GM21390 (cell line): ENCODE measurements around the gene CLPSL2.

Experiments used
- ATAC-seq: cut with Tn5 transposase; IDR thresholded peaks from one replicate; pipeline ENCODE4 v1.9.1; 2021; ENCODE audit not compliant: unreplicated experiment

The CLPSL2 gene

DNA sequence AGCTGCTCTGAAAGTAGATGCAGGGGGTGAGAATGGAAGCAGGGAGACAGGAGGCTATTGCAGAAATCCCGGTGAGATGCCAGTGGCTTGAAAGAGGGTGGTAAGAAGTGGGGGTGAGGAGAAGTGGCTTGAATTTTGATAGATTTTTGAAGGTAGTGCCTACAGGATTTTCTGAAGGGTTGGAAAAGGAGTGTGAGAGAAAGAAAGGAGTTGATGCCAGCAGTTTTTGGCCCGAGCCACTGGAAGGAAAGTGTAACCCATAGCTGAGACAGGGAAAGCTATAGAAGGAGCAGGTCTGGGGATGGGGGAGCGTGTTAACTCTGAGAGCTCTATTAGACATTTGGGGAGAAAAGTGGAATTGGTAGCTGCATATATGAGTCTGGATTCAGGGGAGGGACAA lies 29.9 kb upstream of the CLPSL2 start:
- ATAC-seq = no peak

DNA sequence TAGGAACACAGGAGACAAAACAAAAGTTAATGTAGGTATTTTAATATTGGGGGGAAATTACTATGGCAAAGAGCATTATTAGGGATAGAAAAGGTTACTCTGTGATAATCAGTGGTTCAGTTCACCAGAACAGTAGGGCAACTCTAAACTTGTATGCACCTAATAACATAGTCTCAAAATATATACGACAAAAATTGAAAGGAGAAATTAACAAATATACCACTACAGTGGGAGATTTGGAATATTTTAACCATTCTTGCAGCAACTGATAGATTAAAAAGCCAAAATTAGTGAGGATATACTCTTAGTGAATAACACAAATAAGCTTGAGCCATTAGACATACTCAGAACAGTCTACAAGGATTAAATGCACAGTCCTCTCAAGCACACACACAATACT lies 28.5 kb upstream of the CLPSL2 start:
- no peak for ATAC-seq

DNA sequence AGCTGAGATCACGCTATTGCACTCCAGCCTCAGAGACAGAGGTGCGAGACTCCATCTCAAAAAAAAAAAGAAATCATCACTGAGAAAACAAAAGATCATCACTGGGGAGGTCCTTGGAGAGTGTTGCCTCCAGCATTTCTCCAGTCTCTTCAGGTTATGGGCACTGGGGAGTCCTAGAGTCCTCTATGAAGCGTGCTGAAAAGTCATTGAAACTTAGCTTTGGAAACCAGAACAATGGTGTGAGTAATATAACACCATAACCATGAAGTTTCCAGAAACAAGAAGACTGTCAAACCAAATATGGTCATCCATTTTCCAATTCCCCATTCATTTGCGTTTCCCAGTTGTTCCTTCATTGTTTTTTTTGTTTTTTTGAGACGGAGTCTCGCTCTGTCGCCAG lies 25.8 kb upstream of the CLPSL2 start:
- no peak for ATAC-seq

DNA sequence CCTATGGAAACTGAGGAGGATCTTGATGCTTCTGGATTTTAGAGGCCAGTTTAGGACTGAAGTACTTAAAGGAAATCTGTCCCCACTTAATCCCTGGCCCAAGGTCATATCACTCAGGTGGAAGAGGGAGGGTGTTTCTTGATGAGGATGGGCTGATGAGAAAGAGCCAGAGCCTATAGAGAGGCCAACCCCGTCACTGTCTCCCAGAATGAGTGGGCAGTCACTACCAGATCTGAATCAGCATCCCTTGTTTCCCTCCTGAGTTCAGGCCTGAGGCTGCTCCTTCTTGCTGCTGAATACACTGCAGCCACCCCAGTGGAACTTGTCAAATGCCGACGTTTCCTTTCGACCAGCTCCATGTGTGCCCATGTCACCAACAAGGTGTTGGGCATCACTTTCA lies 24.8 kb upstream of the CLPSL2 start:
- ATAC-seq = no peak

DNA sequence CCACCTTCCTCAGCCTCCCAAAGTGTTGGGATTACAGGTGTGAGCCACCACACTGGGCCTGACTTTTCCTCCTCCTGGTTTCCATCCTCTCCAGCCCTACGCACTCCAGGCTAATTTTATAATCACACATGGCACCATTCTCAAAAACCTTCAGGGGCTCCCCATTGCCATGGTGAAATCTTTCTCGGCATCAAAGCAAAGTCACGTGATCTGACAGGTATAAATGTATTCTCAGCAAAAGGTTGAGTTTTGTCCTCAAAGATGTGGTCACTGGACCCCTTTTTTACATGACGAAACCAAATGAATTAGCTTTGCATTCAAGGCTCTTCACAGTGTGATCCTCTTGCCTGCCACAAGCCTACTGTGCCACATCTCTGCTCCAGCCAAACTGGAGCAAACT lies 24.1 kb upstream of the CLPSL2 start:
- no peak for ATAC-seq

DNA sequence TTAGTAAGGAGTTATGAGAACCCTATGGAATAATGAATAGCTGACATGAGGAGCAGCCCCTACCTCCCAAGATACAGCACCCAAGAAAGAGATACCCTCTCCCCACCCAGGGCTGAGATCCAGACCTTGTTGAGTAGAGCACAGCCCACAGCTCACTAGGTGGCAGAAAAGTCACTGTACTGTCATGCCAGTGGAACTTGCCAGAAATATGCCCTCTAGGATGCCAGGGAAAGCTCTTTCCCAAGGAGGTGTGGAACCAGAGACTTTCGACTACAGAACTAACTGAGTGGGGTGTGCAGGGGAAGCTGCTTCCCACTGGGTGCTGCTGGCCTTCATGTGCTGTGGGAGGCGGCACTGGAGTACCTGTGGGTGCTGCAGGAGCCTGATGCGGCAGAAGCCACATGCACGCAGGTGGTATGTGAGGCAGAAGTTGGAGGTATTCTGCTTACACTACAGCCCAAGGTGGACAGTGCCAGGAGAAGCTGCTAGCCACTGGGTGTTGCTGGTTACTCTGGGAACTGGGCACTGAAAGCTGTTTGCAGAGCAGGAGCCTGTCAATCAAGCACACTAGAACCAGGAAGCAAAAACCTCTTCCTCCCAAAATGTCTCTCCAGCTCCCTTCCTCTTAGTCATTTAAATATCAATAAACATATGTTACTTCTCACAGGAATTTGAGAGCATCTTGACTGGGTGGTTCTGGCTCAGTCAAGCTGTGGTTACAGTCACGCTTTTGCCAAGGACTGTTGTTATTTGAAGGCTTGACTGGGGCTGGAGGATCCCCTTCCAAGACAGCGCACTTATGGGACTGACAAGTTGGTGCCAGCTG lies 21.7 kb upstream of the CLPSL2 start:
- no peak for ATAC-seq

DNA sequence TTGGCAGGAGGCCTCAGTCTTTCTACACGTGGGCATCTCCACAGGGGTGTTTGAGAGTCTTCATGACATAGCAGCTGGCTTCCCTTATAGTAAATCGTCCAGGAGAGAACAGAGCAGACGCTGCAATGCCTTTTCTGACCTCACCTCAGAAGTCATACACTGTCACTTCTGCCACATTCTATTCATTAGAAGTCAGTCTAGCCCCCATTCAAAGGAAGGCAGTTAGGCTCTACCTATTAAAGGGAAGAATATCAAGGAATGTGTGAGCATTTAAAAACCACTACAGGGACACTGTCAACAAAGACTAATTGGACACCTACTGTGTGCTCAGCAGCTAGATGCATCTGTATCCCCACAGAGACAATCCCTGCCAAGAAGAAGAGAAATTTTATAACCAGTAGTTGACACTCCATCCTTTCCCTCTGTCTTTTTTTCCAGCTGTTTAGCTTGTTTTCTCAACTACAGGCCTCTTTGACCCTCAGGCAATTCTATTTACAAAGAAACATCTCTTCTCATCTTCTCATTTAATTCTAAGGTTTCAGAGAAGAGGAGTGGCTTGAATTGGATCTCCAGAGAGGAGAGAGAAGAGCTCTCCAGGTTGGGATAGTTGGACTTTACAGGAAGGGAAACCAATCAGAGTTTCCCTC lies 21.0 kb upstream of the CLPSL2 start:
- ATAC-seq = no peak

DNA sequence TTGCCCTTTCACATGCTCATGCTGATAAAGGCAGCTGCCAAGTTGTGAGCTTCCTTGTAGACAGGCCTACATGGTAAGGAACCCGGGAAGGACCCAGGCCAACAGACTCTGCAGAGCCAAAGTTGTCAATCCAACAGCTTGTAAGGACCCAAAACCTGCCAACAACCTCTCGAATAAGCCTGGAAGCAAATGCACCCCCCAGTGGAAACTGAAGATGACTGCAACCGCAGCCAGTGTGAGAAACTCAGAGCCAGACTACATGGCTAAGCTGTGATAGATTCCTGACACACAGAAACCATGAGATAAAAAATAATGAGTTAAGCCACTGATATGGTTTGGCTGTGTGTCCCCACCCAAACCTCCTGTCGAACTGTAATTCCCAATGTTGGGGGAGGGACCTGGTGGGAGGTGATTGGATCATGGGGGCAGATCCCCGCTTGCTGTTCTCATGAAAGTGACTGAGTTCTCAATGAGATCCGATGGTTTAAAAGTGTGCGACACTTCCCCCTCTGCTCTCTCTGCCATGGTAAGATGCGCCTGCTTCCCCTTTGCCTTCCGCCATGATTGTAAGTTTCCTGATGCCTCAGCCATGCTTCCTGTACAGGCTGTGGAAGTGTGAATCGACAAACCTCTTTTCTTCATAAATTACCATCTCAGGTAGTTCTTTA lies 18.8 kb upstream of the CLPSL2 start:
- ATAC-seq = no peak

DNA sequence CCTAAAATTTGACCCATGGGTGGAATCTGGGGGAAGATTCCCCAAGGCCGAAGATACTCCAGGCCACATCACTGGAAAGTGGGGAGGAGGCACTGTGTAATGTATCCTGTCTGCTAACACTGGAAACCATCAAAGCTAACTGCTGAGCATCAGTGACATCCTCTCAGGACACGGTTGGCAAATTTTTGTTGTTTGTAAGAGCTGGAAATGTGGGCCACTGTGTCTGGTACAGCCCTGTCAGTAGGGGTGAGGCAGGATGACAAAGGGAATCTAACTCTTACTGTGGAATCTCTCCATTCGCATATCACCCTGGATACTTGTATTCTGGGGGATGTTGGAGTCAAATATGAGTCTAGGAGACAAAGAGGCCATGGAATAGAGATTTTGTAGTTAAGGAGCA lies 17.0 kb upstream of the CLPSL2 start:
- ATAC-seq = no peak

DNA sequence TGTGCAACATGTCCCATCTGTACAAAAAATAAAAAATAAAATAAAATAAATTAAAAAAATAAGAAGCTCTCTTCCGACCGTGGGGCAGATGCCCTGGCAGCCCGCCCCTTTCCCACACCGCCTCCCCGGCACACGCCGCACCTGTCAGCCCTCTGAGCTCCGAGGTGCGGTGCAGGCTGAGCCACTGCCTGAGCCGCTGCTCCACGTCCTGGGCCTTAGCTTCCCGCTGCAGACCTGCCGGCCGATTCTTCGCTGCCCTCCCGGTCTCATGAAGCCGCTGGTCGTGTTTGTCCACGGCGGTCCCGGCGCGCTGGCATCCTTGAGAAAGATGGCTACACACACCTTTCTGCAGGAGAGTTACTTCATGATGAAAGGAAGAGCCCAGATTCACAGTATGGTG lies 10.7 kb upstream of the CLPSL2 start:
- ATAC-seq = no peak

DNA sequence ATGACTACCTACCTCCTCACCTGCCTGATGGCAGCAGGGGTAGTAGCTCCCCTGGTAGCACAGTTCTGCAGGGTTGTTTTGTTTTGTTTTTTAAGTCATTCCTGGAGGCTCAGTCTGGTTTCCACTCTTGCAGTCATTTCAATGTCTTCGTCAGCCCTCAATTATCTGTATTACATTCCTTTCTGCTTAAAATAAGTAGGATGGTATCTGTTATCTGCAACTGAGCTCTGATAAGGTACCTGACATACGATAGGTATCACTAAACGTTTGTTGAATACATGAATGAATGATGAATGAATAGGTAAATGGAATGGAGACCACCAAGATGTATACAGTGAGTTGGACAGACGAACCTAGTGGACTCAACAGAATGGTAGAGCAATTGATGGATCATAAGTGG lies 7.2 kb upstream of the CLPSL2 start:
- no peak for ATAC-seq

DNA sequence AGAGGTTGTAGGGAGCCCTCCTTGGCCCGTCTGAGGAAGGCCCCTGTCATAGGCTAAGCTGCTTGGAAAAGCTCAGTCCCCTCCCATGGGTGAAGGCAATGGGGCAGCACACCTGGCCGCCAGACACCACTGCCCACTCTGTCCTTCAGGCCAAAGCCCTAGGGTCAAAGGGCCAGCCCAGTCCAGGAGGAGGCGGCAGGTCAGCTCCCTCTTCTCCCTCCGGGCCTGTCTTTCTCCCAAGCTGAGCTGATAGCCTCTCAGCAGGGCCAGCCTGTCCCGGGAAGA lies 5.1 kb upstream of the CLPSL2 start:
- no peak for ATAC-seq

DNA sequence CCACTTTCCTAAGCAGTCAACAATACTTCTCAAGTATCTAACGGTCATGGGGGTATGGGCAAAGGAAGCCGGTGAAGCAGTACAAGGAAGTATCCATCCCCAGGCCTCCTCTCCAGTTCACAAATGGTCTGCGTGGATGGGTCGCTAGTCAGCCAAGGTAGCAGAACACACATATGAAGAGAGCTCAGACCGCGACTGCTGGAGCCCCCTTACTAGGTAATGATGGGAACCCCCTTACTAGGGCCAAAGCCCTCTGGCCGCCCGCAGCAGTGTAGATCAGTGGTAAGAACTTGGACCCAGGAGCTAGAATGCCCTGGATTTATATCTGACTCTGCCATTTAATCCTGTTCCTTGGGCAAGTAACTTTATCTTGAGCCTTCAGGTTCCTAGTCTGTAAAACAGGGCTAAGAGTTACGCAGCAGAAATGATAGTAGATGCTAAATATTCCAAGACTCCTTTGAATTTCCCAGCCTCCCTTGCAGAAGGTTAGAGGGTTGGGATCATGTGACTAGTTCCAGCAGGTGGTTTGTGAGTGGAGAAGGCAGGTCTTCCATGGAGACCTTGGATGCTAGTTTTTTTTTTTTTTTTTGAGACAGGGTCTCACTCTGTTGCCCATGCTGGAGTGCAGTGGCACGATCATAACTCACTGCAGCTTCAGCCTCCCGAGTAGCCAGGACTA lies 2.1 kb upstream of the CLPSL2 start:
- no peak for ATAC-seq

DNA sequence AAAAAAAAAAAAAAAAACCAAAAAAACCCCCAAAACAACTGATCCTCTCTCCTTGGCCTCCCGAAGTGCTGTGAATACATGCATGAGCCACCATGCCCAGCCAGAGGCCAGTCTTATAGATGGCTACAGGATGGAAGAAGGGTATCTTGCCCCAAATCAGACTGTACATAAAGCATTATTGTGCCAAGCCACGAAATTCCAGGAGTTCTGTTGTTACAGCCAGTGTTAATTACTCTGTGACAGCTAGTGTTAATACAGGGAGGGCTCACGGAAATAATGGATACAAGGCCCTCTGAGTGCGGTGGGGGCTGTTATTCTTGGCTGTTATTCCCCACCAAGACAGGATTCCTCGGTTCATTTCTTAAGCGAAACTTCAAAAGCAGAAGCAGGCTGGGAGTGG lies 1.4 kb upstream of the CLPSL2 start:
- no peak for ATAC-seq

DNA sequence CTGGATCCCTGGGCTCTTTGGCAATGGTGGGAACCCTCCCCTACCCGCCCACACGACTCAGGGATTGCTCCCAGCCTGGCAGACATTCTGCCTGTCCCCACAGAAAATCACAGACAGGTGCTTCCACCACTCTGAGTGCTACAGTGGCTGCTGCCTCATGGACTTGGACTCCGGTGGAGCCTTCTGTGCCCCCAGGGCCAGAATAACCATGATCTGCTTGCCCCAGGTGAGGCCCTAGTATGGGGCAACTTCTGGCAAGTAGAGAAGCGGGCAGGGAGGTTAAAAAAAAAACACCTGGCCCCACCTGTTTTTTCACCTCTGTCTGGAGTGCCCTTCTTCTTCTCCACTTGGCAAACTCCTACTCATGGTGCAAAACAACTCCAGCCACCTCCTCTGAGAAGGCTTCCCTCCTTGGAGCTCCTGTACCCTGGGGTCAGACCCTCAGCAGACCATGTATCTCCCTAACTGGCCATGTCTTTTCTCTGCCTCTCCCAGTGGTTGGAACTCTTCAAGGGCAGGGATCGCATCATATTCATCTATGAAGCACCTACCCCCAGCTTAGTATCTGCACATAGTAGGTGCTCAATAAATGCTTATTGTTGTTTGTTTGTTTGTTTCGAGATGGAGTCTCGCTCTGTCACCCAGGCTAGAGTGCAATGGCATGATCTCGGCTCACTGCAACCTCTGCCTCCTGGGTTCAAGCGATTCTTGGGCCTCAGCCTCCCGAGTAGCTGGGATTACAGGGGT lies 1.1 kb downstream of the CLPSL2 start:
- ATAC-seq = no peak

DNA sequence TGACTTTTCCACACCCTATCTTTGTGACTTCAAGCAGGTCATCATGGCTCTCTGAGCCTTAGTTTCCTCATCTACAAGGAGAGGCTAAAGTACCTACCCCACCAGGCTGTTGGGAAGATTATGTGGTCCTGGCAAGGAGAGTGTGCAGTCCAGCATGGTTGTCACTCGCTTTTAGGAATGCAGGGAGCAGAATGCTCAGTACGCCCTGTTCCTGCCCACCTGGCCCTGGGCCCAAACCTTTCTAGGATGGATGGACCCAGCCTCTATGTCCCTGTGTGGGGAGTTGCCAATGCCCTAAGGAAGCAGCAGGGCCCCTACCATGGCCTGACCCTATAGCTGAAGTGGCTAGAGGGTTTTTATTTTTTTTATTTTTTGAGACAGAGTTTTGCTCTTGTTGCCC lies 2.0 kb downstream of the CLPSL2 start:
- no peak for ATAC-seq

DNA sequence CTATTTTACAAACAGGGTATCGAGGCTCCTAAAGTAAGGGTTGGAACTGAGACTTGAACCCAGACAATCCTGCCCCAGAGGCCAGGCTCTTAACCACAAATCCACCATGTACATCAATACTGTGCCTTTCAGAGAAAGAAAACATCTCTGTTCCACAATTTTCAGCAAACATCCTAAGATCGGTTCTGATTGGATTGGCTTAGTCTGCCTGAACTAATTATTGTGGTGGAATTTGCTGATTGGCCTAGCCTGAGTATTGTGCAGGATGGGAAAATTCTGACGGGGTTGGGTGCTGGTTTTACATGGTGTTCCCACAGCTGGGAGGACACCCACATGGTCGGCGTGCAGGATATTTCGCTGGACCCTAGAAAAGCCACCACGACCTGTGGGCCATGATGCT lies 4.3 kb downstream of the CLPSL2 start, which contains the start of gene CLPSL1:
TSS of gene CLPSL1 (plus strand) at position 301 of the 400 bp plus-strand sequence. CDS start at position 393, 92 bp downstream.
- no peak for ATAC-seq

DNA sequence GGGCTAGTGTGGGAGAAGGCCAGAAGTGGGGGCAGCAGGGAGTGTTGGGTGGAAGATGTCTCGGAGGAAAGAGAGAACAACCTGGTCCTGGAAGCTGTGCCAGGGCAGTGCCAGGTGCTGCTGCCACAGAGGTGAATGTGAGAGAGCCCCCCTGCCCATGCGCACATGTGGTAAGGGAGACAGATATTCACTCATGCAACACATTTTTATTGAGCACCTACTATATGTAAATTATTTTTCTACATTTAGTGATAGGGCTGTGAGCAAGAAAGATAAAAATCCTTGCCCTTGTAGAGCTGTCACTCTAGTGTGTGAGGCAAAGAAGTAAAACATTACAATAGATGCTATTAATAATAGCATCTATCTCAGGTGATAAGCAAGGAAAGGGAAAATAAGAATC lies 4.9 kb downstream of the CLPSL2 start:
- no peak for ATAC-seq

DNA sequence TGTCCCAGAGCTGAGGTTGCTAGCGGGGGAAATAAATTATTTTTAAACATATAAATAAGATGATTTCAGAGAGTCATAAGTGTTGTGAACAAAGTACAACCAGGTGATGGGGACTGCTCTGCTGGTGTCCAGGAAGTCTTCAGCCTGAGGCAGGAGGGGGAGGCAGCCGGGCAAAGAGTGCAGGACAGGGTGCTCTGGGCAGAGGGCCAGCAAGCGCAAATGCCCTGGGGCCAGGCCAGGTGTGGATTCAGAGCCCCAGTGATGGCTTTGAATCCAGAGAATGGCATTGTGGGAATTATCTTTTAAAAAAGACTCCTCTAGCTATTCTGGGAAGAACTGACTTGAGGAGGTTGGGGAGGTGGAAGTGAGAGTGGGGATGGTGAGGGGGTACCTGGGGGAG lies 6.0 kb downstream of the CLPSL2 start:
- ATAC-seq = no peak

DNA sequence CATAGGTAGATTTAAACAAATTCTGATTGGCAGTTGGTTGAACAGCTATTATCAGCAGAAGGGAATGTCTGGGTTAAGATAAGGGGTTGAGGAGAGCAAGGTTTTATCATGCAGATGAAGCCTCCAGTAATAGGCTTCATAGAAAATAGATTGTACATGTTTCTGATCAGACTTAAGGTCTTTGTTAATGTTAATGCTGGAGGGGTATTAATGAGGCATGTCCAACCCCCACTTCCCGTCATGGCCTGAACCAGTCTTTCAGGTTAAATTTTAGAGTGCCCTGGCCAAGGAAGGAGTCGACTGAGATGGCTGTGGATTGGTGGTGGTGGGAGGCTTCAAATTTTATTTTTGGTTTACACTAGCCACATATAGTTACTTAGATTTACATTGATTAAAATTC lies 7.8 kb downstream of the CLPSL2 start:
- ATAC-seq = no peak

DNA sequence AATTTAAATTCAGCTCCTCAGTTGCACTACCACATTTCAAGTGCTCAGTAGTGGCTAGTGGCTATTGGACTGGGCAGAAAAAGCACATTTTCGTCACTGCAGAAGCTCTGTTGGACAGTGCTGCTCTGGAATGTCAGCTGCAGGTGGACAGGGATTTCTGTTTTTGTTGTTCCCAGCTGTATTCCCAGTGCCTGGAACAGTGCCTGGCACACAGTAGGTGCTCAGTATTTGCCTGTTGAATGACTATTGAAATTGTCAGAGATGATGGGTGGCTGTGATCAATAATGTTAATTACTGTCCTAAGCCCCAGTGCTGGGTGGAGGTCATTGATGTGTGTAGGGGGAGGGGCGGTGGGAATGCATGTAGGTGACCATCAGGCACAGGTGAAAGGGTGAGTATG lies 9.9 kb downstream of the CLPSL2 start:
- no peak for ATAC-seq
